GM18861 (cell line): ENCODE data around the gene TIMM10.
"Not testable (repeated sequence)": the region's sequence is repeated elsewhere in the genome, so short reads cannot be mapped to it uniquely, and the experiment has no call there.

Experiments
- ATAC-seq: cut with Tn5 transposase; IDR thresholded peaks from one replicate; pipeline ENCODE4 v1.9.1; 2021; ENCODE audit not compliant: unreplicated experiment

The TIMM10 gene

DNA sequence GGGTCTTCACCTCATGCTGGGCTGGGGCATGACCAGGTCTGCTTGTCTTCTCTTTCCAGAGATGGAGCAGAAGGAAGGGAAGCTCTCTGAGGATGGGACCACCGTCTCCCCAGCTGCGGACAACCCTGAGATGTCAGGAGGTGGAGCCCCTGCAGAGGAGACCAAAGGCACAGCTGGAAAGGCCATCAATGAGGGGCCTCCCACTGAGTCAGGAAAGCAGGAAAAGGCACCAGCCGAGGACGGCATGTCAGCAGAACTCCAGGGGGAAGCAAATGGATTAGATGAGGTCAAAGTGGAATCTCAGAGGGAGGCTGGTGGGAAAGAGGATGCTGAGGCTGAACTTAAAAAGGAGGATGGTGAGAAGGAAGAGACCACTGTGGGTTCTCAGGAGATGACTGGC lies 12.0 kb upstream of the TIMM10 start:
- ATAC-seq = no peak

DNA sequence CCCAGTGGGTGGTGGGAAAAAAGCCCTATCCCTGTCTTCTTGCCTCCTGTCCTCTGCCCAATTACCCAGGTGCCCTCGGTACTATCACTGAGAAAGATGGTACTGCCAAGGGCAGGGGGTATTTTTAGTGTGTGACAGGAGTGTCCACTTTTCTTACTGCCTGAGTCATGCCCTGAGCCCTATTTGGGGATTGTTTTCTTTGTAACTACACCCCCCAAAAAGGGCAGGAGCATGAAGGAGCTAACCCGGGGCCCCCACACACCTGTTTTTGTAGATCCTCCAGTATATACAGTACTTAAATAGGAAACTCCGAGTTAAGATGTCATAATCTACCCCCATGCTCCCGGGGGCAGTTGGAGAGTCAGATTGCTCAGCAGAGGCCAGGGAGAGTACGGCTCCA lies 10.6 kb upstream of the TIMM10 start:
- no peak for ATAC-seq

GRCh38 chr11:57539342-57539741 lies 8.8 kb upstream of the TIMM10 start:
- no peak for ATAC-seq

GRCh38 chr11:57536947-57537619 lies 6.5 kb upstream of the TIMM10 start, which contains the start of gene SMTNL1:
Gene SMTNL1, plus strand, starts transcription at chr11:57537595. Its CDS starts 5,048 bp downstream, at chr11:57542643.
- ATAC-seq = no peak

GRCh38 chr11:57534449-57534848 lies 3.9 kb upstream of the TIMM10 start:
- ATAC-seq = not testable (repeated sequence)

GRCh38 chr11:57530215-57530595 lies 349 bp downstream of the TIMM10 start:
- ATAC-seq = no peak

GRCh38 chr11:57529012-57529411 lies 1.5 kb downstream of the TIMM10 start:
- ATAC-seq = no peak

DNA sequence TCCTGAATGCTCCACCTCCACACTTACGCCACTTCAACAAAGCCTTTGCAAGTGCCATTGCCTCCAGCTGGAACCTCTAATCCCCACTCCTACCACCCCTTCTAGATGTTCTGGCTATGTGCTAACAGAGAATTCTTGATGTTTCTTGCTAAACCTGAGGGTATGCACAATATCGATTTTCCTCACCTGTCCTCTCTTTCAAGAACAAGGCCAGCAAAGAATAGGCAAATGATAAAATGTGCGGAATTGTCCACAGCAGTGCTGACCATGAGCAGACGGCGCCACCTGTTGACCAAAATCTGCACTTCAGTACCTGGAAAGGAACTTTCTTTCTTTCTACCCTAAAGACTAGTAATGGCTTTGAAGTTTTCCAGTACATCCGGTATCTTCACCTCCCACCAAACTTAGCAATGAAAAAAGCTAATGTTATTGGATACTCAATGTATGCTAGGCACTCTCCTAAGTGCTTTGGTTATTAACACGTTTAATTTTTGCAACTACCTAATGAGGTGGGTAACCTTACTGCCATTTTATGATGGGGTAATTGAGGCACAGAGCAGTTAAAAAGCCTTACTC lies 3.4 kb downstream of the TIMM10 start:
- ATAC-seq = no peak

GRCh38 chr11:57523419-57523818 lies 7.1 kb downstream of the TIMM10 start:
- no peak for ATAC-seq

GRCh38 chr11:57521116-57521515 lies 9.4 kb downstream of the TIMM10 start:
- no peak for ATAC-seq

GRCh38 chr11:57516061-57516443 lies 14.5 kb downstream of the TIMM10 start:
- no peak for ATAC-seq

GRCh38 chr11:57515332-57516060 lies 15.1 kb downstream of the TIMM10 start, which contains the start of gene SLC43A1:
Gene SLC43A1, minus strand, starts transcription at chr11:57515702. Its CDS starts 1,591 bp downstream, at chr11:57514111.
- ATAC-seq = no peak

DNA sequence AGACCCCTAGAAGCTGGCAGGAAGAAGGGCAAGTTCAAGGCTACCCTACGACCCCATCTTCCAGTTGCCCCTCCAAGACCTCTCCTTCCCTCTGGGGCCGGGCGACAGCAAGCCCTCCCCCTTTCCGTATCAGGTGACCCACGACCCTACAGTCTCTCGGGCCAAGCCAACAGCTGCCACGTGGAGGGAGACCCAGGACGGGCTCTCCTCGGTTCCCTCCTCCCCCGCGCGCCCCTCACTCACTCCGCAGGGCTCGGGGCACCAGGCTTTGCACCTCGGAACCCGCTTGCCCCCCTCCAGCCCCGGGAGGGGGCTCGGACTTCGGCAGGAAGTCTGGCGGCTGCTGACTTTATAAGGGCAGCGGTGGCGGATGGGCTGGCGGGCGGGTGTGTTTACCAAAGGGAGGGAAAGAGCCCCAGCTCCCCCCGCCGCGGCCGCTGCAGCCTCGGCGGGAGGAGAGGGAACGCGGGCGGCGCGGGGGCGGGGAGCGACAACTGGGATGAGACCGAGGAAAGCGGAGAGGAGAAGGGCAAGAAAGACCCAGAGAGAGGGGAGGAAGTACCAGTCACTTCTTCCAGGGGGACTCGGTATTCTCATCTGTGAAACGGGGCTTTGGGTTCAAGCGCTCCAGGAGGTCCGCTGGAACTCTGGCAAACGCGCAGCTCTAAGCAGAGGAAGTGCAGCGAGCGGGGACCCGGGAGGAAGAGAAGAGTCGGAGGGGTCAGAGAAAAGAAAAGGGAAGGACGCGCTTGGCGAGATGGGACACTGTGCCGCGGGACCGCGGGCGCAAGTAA lies 15.8 kb downstream of the TIMM10 start:
- peak; percentile 27 for ATAC-seq

- ATAC-seq = peak; percentile 42
These were observed 16.5 kb downstream of the TIMM10 start for GRCh38 chr11:57513911-57514537.

DNA sequence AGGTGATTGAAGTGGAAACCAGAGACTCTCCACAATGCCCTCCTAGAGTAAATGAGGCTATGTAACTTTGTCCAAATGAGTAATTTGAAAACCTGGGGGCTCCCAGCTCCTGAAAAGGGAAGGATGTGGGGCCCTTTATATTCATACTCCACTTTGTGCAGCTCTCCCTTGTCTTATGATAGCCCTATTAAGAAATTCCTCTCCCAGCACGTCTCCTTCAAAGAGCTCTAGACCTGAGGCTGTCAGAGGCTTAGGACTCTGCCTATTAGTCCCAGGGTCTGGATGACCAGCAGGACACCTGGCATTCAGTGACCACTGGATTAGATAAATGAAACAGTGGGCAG lies 17.1 kb downstream of the TIMM10 start:
- ATAC-seq = no peak

GRCh38 chr11:57512646-57513451 lies 17.7 kb downstream of the TIMM10 start:
- ATAC-seq = no peak

GRCh38 chr11:57511741-57512430 lies 18.7 kb downstream of the TIMM10 start:
- ATAC-seq = no peak

GRCh38 chr11:57508341-57509170 lies 22.0 kb downstream of the TIMM10 start:
- ATAC-seq = no peak

DNA sequence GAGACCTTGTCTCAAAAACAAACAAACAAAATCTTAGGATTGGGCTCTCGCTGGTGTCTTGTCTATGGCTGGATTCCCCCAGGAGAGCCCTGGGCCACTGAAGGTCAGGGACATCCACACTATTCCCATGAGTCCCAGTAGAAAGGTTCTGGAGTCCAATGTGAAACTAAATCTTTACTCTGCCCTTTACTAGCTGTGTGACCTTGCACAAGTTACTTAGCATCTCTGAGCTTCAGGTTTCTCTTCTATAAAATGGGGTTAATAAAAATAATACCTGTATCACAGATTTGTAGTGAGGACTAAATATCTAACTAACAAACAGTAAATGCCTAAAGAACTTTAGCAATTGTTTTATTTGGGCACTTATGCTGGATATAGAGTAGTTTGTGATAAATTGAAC lies 24.0 kb downstream of the TIMM10 start:
- ATAC-seq = no peak
